Stimulated activated CD4-positive, alpha-beta T cell treated with anti-CD3 and anti-CD28 coated beads, TNF-alpha, amount 100 ng/mL, for 4 hours (primary cell): Measurements from ENCODE around the gene ZNG1A.
A peak's percentile ranks its signal among the peaks of the same experiment; 100 is the strongest.
"Not testable (repeated sequence)": the region's sequence is repeated elsewhere in the genome, so short reads cannot be mapped to it uniquely, and the experiment has no call there.

Experiments used
- DNase-seq, 3 experiments: peaks; one replicate each; pipeline ENCODE4 v3.0.0-alpha.2; 2020; ENCODE audit warnings: low read depth in 3 of 3

ZNG1A gene

DNA sequence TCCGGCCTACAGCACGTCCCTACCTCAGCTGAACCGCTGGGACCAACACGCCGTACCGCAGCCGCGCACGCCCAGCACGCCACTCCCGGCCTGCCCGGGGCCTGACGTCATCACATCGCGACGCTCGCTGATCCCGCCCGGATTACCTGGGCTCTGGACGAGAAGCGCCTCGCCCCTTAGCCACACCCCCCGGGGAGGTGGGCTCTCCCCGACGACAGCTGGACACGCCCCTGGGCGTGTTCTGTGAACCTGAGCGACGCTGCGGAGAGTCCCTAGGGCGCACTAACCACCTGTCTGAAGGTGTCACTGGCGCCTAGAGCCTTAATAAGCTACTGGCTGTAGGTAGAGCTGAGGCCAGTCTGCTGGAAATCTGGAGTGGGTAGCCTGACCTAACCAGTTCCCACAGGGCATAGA lies at the start of gene ZNG1A:
ZNG1A (minus strand) TSS at position 87 of the 414 bp plus-strand sequence. CDS start 87 bp downstream, outside the sequence.
- DNase-seq = peak; percentile 41 to 65 (median 64)

DNA sequence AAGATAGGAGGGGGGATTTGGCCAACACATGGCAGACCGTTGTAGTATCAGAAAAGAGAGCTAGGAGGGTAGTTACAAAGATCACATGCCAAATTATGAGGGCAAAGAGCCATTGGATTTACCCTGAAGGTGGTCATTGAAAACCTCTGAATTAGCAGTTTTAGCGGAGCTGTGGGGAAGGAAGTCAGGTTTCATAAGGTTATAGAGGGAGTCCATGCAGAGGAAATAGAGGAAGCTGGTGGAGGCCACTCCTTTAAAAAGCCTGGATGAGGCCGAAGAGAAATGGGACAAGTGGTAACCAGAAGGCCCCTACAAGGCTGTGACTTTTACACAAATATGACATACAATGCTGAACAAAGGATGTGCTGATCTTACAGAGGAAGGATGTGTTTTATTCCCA lies 49.0 kb upstream of the ZNG1A start:
- no peak for DNase-seq

DNA sequence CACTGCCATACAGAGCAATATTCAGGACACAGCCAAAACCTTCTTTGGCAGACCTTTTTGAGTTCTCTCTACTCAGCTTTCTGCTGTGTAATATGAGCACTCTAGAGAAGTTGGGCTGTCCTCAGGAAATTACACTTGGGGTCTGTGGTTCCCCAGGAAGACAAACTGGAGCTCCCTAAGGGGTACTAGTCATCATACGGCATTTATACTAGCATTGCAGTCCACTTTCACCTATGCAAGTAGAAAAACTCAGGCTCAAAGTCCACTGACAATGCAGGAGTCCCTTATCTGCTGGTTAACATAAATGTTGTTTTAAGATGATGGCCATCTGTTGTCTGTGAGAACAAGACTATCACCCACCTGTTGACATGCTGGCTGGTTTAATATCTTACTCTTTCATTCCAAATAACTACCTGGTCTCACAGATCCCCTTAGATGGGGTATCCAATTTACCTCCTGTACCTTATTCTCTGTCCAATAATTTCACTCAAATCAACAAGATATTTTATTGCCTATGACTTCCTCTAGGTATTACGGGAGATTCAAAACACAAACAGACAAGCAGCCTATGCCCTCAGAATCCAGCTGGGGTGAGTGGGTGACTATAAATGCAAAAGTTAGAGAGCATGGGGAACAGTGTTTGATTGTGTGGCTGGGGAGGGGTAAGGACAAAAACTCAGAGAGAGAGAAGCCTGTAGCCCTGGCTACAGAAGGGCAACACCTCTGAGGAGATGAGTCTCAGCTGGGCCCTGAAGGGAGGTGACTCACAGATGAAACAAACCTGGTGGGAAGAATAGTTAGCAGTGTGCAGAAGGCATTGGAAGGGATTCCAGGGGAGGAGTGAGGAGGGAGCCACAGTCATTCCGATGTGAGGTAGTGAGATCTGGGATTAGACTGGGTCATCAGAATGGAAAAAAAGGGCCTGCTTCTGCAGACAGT lies 46.0 kb upstream of the ZNG1A start:
- DNase-seq = no peak

DNA sequence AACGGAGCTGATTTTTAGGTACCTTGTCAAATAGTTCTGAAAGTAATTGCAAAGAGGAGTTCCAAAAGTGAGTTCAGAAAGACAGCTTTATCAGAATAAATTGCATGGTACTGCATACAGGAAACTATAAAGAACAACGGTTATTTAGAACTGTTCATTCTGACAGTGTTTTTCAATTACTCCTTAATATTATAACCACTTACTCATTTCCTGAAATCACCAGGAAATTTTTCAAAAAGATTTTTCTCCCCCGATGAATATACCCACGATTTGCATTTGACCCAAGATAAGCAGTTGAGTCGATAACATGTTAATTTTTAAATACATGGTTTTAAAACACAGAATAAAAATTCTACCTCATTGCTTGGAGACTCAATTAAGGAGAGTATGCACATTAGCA lies 45.2 kb upstream of the ZNG1A start:
- DNase-seq = no peak

DNA sequence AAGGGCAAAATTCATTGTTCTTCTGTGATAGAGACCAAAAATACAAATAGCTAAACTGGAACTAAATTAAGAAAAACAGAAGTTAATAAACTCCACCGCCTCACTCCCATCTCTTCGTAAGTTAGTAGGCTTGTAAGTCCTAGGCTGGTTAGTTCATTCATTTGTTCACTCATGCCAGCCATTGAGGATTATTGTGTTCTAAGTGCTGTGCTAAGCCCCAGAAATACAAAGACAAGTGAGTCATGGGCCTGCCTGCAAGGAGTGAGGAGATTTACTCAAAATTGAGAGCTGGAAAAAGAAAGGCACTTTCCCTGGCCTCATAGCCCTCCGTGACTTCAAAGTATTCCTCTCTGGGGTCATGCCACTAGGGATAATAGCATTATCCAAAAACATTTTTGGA lies 44.3 kb upstream of the ZNG1A start:
- no peak for DNase-seq

DNA sequence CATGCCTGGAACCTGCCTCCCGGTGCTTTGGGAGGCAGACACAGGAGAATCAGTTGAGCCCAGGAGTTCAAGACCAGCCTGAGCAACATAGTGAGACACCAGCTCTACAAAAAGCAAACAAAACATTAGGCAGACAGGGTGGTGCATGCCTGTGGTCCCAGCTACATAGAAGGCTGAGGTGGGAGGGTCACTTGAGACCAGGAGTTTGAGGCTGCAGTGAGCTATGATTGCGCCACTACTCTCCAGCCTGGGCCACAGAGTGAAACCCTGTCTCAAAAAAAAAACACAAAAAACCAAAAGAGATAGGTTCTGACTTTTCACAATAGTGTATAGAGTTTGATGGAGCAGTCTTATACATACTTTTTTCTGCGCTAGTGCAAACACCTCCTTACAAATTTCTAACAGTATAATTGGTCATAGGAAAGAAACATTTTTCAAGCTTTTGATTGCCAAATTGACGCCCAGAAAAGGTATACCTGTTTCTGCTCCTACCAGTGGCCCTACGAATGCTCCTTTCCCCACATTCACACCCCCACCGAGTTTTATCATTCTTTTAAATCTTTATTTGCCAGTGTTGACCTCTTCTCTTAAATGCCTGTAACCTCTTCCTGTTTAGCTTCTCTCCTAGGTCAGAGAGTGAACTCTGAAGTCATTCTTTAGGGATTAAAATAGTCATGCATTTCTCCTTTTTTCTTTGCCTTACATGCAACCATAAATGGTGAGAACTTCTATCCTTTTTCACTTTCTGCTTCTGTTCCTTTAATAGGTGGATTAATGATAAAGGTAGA lies 43.3 kb upstream of the ZNG1A start:
- DNase-seq = no peak

DNA sequence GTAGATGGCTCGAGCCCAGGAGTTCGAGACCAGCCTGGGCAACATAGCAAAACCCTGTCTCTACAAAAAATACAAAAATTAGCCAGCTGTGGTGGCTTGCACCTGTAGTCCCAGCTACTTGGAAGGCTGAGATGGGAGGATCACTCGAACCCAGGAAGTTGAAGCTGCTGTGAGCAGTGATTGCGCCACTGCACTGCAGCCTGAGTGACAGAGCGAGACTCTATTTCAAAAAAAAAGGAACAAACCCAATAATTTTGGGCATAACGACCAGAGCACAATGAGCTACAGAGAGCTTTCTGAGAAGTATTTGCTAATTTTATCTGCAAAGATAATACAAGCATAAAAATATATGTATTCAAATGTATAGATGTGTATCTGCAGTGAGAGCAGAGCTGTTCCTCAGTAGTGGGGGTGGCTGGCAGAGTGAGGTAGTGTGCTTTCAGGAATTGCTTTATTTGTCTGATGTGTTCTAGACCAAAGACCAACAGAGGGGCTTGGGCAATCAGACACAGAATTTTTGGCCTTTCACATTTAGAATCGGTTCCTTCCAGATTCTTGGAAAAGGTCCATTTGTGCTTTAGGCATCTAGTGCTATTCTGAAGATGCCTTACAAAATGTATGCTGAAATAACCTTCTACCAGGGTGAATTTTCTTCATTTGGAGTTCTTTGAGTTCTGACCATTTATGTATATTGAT lies 41.0 kb upstream of the ZNG1A start:
- no peak for DNase-seq

DNA sequence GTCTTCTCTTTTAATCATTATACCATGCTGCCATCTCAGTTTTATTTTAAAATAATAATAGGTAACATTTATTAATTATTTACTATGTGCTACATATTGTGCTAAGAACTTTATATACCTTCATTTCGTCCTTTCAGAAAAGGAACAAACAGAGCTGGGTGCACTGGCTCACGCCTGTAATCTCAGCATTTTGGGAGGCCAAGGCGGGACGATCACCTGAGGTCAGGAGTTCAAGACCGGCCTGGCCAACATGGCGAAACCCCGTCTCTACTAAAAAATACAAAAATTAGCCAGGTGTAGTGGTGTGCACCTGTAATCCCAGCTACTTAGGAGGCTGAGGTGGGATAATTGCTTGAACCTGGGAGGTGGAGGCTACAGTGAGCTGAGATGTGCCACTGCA lies 40.2 kb upstream of the ZNG1A start:
- not testable (repeated sequence) for DNase-seq

DNA sequence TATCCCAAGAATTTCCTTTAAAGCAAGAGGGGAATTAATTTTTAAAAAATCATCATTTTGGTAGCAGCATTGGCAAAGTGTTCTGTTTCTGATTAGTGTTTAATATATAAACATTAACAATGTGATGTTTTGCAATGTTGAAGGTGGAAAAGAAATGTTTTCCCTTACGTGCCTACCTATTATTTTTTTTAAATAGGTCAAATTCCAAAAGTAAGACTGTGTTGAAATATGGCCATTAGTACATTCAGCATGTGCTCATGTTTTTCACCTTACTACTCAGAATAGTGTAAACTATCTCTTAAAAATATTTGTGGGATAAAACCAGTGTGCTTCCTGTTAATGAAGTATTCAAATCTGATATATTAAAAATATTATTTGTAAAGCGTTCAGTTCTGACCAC lies 39.1 kb upstream of the ZNG1A start:
- no peak for DNase-seq

DNA sequence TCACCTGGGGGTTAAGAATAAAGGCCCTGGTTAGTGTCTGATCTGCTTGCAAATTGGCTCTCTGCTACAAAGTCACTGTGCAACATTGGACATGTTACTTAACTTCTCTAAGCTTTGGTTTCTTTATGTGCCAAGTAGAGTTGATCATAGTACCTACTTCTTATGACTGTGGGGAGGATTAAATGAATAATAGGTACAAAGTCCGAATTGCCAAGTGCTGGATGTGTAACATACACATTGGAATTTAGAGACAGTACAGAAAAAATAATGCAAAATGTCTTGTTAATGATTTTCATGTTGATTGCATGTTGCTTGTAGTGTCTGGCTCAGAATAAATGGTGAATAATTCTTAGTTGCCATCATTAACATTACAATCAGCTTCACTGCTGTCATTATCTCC lies 38.0 kb upstream of the ZNG1A start:
- DNase-seq = no peak

DNA sequence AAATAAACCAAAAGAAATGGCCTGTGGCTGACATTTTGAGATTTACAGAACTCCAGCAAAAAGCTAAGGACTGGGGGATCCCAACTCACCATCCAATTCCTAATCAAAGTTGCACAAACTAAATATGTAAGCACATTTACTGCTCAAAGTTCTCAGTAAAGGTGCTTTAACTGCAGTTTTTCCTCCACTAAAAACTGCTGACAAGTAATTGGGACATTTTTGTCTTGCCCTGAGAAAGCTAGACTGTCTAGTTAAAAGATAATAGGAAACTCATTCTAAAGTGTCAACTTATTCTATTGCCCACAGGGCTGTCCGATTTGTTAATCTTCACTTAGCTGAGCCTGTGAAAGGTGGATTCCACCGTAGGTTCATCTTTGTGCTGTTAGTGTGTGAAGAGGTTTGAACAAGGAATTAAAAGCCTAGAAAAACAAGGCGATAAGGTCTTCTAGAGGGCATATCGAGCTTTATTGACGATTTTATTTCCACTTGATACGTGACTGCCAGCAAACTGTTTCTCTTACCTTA lies 36.8 kb upstream of the ZNG1A start:
- no peak for DNase-seq

DNA sequence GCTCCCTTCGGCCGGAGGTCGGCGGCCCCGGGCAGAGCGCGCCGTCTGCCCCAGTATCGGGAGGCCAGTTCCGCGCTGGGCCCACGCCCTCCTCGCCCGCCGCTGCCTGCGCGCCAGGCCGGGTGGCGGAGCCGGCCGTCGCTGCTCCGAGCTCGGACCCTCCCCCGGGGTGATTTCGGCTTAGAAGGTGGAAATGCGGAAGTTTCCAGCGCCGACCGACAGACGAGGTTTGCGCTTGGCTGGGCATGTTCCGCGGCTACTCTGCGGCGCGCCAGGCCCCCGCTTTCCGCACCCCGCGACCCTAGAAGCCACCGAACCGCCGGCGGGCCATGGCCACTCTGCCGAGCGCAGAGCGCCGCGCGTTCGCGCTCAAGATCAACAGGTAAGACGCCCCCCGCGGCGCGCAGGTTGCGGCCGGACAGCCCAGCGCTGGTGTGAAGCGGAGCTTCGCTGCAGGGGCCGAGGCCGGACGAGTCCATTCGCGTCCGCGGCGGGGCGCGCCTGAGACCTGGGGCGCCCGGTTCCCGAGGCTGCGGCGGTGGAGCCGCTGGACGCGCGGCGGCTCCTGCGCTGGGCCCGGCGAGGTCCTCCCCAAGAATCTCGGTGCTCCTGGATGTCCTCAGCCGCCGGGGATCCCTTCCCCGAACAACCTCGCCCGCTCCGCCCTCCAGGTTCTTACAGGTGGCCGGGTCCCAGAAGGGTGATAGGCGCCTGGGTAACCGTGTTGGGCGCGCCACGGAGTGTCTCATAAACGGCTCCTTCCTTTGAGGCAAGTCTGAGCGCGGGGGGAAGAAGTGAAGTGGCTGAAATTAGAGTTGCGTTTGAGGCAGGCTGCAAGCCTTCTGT lies 36.0 kb upstream of the ZNG1A start, which contains the start of gene DOCK8:
DOCK8 (plus strand) TSS at position 218 of the 846 bp plus-strand sequence; CDS start at position 330, 112 bp downstream.
- peak; percentile 27 to 34 (median 31) for DNase-seq

DNA sequence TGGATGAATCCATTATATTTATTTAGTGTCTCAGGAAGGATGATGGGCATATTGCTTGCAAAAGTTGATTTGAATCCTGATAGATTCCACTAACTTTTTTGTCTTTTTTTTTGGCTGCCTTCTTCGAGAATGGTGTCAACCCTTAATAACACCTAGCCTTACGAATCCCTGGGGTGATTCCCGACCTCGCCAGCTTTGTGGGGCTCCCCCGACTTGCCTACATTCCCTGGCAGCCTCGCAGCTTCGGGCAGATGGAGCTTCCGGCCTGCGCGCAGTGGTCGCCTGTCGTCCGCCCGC lies 35.4 kb upstream of the ZNG1A start:
- peak in 1 of 3 experiments; percentile 3 for DNase-seq

DNA sequence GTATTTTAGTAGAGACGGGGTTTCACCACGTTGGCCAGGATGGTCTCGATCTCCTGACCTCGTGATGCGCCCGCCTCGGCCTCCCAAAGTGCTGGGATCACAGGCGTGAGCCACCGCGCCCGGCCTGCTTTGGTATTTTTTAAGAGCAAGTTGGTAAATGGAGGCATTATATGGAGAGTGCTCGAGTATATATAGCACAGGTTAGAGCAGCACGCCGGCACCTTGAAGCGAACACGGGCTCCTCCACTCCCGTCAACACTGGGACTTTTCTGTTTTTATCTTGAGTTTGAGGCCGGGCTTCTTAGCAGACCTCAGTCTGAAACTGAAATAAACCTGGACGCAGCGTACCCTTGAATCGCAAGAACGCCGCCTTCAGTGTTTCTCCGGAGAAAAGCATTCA lies 35.0 kb upstream of the ZNG1A start:
- not testable (repeated sequence) for DNase-seq

DNA sequence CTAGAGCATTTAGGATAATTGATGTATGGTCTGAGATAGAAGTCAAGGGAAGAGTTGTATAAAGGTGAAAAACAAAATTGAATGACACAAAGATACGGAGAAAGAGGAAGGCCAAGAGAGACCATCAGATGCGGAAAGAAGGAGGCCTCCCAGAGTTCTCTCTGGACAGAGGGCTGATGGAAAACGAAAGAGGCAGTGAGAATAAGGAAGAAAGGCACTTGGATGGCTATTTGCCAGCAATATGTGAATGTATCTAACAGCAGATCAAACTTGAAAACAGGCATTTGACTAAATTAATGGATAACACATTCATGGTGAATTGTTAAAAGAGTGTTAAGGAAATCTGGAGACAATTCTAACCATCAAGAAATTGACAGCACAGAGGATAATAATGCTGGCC lies 33.4 kb upstream of the ZNG1A start:
- DNase-seq = no peak

DNA sequence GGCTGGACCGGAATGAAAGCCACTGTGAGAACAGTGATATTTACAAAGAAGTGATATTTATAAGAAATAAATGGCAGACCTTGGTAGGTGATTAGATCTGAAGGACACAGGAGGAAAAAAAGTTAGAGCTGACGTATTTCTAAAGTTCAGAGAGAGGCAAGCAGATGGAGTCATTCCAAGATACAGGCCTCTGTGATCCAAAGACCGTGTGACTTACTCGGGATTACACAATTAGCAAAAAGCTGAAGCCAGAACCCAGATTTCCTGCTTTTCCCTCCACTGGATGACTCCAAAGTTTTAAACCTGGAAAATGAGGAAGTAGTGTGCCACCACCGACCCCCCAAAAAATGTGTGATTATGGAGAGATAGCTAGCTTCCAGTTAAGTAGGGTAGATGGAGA lies 32.7 kb upstream of the ZNG1A start:
- no peak for DNase-seq

DNA sequence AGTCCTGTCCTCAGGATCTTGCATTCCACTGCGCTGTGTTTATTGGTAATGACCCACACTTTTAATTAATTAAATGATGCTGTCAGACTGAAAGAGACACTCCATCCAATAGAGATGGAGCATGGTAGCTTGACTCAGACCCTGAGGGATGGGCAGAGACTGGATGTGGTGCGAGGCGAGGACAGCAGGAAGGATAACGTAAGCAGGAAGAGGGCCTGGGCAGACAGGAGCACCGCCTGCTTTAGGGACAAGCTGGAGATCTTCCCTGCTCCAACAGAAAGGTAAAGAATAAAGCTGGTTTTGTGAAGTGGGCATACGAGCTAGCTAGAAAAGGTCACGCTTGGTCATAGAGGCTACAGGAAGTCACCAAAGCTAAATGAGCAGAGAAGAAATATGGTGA lies 32.2 kb upstream of the ZNG1A start:
- DNase-seq = no peak

DNA sequence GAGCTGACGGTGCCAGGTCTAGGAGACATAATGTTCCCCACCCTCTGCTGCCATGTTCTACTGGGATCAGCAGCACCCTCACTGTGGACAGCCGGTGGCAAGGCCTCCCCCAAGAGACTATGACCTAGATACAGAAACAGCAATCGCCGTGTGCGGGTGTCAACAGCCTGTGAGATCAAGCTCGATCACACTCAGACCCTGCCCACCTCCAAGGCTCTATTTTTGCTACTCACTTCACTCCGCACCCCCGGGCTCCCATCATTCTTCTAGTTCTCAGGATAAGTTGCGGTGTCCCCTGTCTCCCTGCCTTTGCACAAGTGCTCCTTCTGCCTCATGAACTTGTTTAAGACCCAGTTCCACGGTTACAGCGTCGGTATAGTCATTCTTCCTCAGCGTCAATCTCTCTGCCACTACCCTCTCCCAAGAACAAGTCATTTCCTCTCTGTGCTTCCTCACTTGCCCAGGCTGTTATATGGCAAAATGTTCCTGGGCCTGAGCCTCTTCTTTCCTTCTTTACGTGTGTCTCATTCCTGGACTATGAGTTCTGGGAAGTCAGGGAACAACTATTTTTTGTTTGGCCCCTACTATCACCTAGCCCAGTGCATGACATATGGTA lies 30.4 kb upstream of the ZNG1A start:
- DNase-seq = no peak

DNA sequence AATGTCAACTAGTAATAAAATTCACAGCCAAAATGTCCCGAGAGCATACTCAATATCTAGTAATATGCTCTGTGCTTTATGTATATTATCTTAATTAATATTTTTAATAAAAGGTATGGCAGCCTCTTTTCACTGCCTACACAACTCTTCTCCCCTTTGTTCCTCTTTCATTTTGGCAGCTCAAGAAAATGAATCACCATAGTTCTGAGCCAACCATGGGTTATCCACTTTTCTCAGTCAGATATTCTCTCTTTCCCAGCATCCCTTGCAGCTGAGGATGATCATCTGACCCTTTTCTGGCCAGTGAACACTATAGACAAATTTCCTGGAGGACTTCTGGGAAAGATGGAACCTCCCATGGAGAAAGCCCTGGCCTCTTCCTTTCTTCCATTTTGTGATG lies 27.6 kb upstream of the ZNG1A start:
- DNase-seq = no peak

DNA sequence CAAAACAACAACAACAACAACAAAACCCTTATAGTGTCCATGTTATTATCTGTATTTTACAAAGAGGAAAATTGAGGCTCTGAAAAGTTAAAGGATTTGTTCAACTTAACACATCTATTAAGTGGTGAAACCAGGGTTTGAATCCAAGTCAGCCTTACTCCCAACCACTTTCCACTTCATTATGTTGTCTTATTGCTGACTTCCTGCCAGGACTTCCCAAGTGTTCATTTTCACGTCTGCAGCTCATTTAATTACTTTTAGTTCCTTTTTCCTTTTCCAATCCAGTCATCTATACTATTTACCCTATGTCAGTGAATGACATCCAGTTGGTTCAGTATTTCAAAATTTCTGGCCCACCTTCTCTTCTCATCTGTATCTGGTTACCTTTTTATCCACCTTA lies 20.7 kb upstream of the ZNG1A start:
- not testable (repeated sequence) for DNase-seq
